Urinary bladder (tissue), 4 donors: Measurements from ENCODE around the gene ZNF80. TPM values are rescaled to one million over a fixed set of nuclear protein-coding genes. Genes with fewer than 3 reads are reported as not detected.
"Not testable (repeated sequence)": the region's sequence is repeated elsewhere in the genome, so short reads cannot be mapped to it uniquely, and the experiment has no call there.

ENCODE experiments used
- DNase-seq: peaks from one replicate; pipeline ENCODE4 v3.0.0-alpha.2; 2015; ENCODE audit errors: extremely low spot score
- H3K27ac ChIP-seq: one replicate; pipeline ENCODE4 v1.5.1; 2013; ENCODE audit warnings: low read depth, mild to moderate bottlenecking, moderate library complexity
- H3K36me3 ChIP-seq: one replicate; pipeline ENCODE4 v1.6.1; 2013; ENCODE audit warnings: mild to moderate bottlenecking, moderate library complexity; ENCODE audit not compliant: insufficient read depth
- H3K4me1 ChIP-seq: one replicate; pipeline ENCODE4 v1.6.1; 2013; ENCODE audit warnings: mild to moderate bottlenecking, moderate library complexity; ENCODE audit not compliant: insufficient read depth
- H3K4me3 ChIP-seq: one replicate; pipeline ENCODE4 v1.5.1; 2013; ENCODE audit warnings: low read depth, low read length
- WGBS: extraction: QIAGEN DNeasy Blood & Tissue Kit; methylation state at CpG from one replicate; pipeline ENCODE4 v1.1.7; 2013; 5-methylcytosine and 5-hydroxymethylcytosine counted together
- polyA plus RNA-seq: library from polyadenylated mRNA; stranded (reverse); fragments of 200-250 nt; gene quantifications from one replicate; pipeline ENCODE4 v1.2.3, GENCODE V29; 2013
- total RNA-seq: library from RNA; depleted of rRNA; stranded (reverse); fragments of >200 nt; gene quantifications from one replicate; pipeline ENCODE4 v1.2.3, GENCODE V29; 2014
- donor health status: healthy with polysubstance abuse.
- donor health status: healthy.

Gene ZNF80
- total RNA-seq (not detected), polyA plus RNA-seq (0.04 TPM)

DNA sequence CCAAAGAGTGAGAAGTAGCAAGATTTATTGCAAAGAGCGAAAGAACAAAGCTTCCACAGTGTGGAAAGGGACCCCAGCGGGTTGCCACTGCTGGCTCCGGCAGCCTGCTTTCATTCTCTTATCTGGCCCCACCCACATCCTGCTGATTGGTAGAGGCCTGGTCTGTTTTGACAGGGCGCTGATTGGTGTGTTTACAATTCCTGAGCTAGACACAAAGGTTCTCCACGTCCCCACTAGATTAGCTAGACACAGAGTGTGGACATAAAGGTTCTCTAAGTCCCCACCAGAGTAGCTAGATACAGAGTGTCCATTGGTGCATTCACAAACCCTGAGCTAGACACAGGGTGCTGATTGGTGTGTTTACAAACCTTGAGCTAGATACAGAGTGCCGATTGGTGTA, at the start of gene ZNF80:
Gene ZNF80 (minus strand): TSS at position 101 of the 400 bp plus-strand sequence. CDS start 504 bp downstream, outside the sequence.
- not testable (repeated sequence) for DNase-seq, H3K36me3 ChIP-seq, H3K4me1 ChIP-seq, H3K27ac ChIP-seq, H3K4me3 ChIP-seq
- WGBS: 62% methylated on average over 5 of the region's 6 CpGs

DNA sequence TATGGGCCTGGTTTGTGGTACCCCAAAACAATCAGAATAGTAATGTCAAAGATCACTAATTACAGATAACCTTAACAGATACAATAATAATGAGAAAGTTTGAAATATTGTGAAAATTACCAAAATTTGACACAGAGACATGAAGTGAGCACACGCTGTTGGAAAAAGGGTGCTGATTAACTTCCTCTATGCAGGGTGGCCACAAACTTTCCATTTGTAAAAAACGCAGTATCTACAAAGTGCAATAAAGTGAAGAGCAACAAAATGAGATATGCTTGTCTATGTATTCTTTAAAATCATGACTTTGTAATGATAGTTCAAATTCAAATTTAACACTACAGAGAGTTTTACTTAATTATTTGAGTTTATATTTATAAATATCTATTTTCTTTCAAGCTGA, 48.9 kb upstream of the ZNF80 start:
- WGBS: 87% methylated on average over 2 of the region's 2 CpGs
- H3K36me3 ChIP-seq: no peaks in the 10 kb centered on the region
- no peaks in the 10 kb centered on the region for H3K4me1 ChIP-seq
- H3K4me3 ChIP-seq: no peak overlapping the region
- no peak for DNase-seq
- H3K27ac ChIP-seq: no peak overlapping the region

DNA sequence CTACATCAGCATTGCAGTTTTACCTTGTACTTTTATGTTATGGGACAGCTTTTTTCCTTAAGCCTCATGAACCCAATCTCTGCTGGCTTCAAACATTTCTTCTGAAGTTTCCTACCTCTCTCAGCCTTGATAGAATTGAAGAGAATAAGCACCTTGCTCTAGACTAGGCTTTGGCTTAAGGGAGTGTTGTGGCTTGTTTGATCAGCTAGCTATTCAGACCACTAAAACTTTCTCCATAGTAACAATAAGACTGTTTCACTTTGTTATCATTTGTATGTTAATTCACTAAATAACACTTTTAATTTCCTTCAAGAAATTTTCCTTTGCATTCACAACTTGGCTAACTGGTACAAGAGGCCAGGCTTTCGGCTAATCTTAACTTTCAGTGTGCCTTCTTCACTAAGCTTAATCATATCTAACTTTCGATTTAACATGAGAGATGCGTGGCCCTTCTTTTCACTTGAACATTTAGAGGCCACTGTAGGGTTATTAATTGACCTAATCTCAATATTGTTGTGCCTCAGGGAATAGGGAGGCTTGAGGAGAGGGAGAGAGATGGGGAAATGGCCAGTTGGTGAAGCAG, 48.4 kb upstream of the ZNF80 start:
- H3K4me1 ChIP-seq: no peaks in the 10 kb centered on the region

DNA sequence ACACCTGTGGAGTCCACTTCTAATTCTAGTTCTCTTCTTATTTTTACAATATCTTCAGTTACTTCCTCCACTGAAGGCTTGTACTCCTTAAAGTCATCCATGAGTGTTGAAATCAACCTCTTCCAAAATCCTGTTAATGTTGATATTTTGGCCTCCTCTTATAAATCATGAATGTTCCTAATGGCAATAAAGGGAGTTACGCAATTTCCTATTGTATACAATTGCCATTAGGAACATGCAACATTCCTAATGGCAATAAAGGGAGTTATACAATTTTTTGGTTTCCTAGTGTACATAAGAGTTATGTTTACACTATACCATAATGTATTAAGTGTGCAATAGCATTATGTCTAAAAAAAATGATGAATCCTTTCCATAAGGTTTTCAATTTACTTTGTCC, 47.3 kb upstream of the ZNF80 start:
- no peak for DNase-seq
- H3K4me3 ChIP-seq: no peak overlapping the region
- H3K36me3 ChIP-seq: no peaks in the 10 kb centered on the region
- 85% methylated on average over 1 of the region's 1 CpG for WGBS
- no peak overlapping the region for H3K27ac ChIP-seq
- H3K4me1 ChIP-seq: no peaks in the 10 kb centered on the region

More for the DNA sequence above, 48.4 kb upstream of the ZNF80 start:
- 93% methylated on average over 3 of the region's 3 CpGs for WGBS
- Histone ChIP-seq H3K27ac (no peak overlapping the region), H3K36me3 (no peaks in the 10 kb centered on the region), H3K4me3 (no peak overlapping the region)
- no peak for DNase-seq

DNA sequence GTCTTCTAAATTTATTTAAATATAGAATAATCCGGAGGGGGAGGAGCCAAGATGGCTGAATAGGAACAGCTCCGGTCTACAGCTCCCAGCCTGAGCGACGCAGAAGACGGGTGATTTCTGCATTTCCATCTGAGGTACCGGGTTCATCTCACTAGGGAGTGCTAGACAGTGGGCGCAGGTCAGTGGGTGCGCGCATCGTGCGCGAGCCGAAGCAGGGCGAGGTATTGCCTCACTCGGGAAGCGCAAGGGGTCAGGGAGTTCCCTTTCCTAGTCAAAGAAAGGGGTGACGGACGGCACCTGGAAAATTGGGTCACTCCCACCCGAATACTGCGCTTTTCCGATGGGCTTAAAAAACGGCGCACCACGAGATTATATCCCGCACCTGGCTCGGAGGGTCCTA, 39.5 kb upstream of the ZNF80 start:
- H3K27ac ChIP-seq, H3K36me3 ChIP-seq, H3K4me1 ChIP-seq, H3K4me3 ChIP-seq, DNase-seq: not testable (repeated sequence)
- 95% methylated on average over 20 of the region's 26 CpGs for WGBS

DNA sequence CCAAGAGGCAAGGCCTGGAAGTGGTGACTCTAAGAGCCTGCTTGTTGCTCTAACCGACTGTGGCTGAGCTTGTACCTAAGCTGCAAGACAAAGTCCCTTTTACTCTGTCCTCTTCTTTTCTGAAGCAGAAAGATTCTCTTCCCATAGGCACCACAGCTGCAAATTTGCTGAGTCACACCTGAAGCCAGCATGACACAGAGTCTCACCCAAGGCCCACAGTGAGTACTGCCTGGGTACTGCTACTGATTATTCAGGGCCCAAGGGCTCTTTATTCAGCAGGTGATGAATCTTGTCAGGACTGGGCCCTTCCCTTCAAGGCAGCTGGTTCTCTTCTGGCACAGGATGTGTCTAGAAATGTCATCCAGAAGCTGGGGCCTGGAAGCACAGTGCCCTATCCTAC, 37.6 kb upstream of the ZNF80 start:
- Histone ChIP-seq H3K27ac (no peak overlapping the region), H3K36me3 (no peaks in the 10 kb centered on the region), H3K4me3 (no peak overlapping the region), H3K4me1 (no peaks in the 10 kb centered on the region)
- WGBS: 83% methylated on average over 1 of the region's 1 CpG
- DNase-seq: no peak

DNA sequence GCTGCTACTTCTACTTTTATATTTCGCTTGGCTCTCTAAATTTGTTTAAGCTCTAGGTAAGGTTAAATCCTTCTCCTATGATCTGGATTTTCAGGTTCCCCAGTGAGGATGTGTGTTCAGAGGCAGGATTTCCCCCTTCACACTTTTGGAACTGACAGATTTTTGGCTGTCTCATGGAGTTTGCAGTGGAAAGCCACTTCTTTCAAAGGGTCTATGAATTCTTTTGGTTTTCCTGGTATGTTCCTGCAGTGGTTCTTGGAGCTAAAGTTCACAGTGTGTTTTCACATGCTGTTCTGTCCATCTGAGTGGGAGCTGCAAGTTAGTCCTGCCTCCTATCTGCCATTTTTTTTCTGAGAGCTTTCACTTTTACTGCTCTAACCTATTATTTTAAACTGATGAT, 34.9 kb upstream of the ZNF80 start:
- DNase-seq: no peak
- no peaks in the 10 kb centered on the region for H3K4me1 ChIP-seq
- no peak overlapping the region for H3K4me3 ChIP-seq
- no peak overlapping the region for H3K27ac ChIP-seq
- no peaks in the 10 kb centered on the region for H3K36me3 ChIP-seq
- WGBS: 75% methylated on average over 1 of the region's 1 CpG

DNA sequence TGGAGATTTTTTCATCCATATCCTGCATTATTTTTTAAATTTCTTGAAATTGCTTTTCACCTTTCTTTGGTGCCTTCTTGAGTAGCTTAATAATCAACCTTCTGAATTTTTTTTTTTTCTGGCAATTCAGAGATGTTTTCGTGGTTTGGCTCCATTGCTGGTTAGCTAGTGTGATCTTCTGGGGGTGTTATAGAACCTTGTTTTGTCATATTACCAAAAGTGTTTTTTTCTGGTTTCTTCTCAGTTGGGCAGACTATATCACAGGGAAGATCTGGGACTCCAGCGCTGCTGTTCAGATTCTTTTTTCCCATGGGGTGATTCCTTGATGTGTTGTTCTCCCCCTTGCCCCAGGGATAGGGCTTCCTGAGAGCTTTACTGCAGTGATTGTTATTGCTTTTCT, 32.6 kb upstream of the ZNF80 start:
- H3K27ac ChIP-seq: no peak overlapping the region
- no peak for DNase-seq
- 91% methylated on average over 2 of the region's 2 CpGs for WGBS
- H3K36me3 ChIP-seq: no peaks in the 10 kb centered on the region
- no peaks in the 10 kb centered on the region for H3K4me1 ChIP-seq
- H3K4me3 ChIP-seq: no peak overlapping the region

DNA sequence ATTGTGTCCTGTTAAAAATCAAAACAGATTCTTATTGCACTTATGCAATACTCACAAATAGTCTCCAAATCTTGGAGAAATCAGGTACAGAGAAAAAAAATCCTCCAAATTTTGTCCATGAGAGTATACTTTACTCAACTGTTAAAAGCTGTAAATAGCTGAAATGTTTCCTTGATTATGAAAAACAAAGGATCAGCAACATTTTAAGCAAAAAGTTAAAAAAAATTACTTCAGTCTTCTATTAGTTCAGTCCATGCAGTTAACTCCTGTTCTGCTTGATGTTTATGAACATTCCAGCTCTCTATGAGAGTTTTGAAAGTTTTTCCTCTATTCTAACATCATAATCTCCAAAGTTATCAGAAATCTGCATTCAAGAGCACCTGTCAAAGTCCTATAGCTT, 22.8 kb upstream of the ZNF80 start:
- Histone ChIP-seq H3K4me1 (no peaks in the 10 kb centered on the region), H3K36me3 (no peaks in the 10 kb centered on the region), H3K4me3 (no peak overlapping the region), H3K27ac (no peak overlapping the region)
- DNase-seq: no peak

DNA sequence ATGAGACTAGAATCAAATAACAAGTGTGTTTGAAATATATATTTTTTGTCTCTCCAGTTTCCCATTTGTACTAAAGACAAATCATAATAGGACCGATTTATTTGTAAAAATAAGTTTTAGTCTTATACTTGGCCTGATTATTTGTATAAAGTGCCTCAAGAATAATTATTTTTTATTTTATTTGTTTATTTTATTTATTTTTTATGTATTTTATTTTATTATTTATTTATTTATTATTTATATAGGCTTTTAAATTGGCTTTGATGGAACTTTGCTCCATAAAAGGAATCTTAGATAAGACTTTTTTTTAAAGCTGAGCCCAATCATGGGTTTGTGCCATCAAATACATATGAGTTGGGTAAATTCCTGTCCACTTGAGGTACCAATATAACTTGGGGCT, 22.2 kb upstream of the ZNF80 start:
- DNase-seq: no peak

DNA sequence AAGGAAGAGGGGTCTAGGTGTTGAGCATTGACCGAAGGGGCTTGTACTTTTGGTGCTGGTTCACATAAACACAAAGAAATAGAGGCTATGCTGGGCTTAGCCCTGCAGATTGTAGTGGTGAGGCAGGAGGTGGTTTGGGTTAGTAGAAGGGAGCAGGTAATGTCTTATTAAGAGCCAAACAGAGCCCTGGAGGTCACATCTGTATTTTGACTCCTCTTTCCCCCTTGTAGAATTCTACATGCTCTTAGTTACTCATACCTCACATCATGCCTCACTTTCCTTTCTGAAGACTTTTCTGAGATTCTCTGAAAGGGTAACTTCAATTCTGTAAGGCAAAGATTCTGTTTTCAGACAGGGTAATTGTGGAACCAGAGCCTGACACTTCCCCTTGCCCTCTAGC, 16.1 kb upstream of the ZNF80 start:
- H3K36me3 ChIP-seq: no peaks in the 10 kb centered on the region
- no peak overlapping the region for H3K27ac ChIP-seq
- H3K4me3 ChIP-seq: no peak overlapping the region
- H3K4me1 ChIP-seq: no peaks in the 10 kb centered on the region
- DNase-seq: no peak
- WGBS: 72% methylated on average over 1 of the region's 1 CpG

More for the DNA sequence above, 22.2 kb upstream of the ZNF80 start:
- WGBS: 84% methylated on average over 1 of the region's 1 CpG
- Histone ChIP-seq H3K4me1 (no peaks in the 10 kb centered on the region), H3K4me3 (no peak overlapping the region), H3K27ac (no peak overlapping the region), H3K36me3 (no peaks in the 10 kb centered on the region)

DNA sequence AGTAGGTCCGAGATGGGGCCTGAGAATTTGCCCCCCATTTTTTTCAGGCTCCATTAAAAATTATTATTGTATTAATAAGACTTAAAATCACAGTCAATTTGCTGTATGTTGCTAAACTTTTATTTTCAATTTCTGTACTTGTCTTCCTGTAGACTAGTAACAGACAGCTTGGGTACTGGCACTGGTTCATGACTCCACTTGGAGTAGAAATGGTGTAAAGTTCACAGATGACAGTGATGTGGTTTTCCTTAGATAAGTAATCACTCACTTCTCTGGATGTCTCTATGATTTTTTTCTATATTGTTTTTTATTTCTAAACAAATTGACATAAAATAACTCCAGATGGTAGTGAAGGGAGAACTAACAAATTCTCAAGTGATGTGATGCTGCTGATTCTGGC, 15.6 kb upstream of the ZNF80 start:
- Histone ChIP-seq H3K27ac (no peak overlapping the region), H3K4me1 (no peaks in the 10 kb centered on the region), H3K36me3 (no peaks in the 10 kb centered on the region), H3K4me3 (no peak overlapping the region)
- WGBS: 84% methylated on average over 1 of the region's 1 CpG
- no peak for DNase-seq

DNA sequence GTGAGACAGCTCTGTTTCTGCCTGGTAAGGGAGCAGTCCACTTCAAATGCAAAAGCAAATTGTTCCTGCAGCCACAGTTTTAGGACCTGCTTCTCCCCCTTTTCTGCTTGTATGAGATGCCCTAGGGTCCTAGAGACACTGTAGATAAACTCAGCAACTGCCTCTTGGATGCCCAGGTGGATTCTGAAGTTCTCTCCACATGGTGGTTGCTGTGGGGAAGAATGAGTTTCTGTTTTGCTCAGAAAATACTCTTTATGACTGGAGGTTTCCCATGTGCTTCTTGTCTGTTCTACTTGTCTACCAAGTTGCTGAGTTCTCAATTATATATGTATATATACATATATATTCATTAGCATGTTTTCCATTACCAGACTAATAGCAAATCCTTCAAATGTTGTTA, 5.6 kb upstream of the ZNF80 start:
- no peaks in the 10 kb centered on the region for H3K36me3 ChIP-seq
- no peaks in the 10 kb centered on the region for H3K4me1 ChIP-seq
- no peak overlapping the region for H3K27ac ChIP-seq
- DNase-seq: no peak
- H3K4me3 ChIP-seq: no peak overlapping the region

DNA sequence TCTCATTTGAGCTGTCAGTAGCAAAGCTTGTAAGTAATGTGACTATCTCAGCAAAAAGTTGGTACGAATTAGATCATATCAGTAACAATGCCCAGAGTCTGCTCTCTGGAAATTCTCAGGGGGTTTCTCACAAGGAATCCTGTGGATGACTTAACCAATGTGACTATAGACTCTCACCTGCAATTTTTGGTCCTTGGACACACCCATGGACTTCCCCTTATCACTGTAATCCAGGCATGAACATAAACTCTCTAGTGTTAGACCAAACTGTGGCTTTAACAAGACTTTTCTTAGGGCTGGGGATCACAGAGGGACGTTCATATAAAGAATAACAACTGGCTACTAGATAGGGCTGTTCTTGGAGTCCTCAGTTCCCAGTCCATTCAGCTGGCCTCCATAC, 3.9 kb upstream of the ZNF80 start:
- Histone ChIP-seq H3K4me1 (no peaks in the 10 kb centered on the region), H3K36me3 (no peaks in the 10 kb centered on the region), H3K27ac (no peak overlapping the region), H3K4me3 (no peak overlapping the region)
- DNase-seq: no peak
- WGBS: 41% methylated on average over 2 of the region's 2 CpGs

DNA sequence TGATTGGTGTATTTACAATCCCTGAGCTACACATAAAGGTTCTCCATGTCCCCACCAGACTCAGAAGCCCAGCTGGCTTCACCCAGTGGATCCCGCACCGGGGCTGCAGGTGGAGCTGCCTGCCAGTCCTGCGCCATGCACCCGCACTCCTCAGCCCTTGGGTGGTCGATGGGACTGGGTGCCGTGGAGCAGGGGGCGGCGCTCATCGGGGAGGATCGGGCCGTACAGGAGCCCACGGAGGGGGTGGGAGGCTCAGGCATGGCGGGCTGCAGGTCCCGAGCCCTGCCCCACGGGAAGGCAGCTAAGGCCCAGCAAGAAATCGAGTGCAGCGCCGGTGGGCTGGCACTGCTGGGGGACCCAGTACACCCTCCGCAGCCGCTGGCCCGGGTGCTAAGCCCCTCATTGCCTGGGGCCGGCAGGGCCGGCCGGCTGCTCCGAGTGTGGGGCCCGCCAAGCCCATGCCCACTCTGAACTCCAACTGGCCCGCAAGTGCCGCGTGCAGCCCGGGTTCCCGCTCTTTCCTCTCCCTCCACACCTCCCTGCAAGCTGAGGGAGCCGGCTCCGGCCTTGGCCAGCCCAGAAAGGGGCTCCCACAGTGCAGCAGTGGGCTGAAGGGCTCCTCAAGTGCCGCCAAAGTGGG, 888 bp upstream of the ZNF80 start:
- DNase-seq, H3K27ac ChIP-seq, H3K4me1 ChIP-seq, H3K36me3 ChIP-seq, H3K4me3 ChIP-seq: not testable (repeated sequence)
- 95% methylated on average over 28 of the region's 34 CpGs for WGBS
